ENCODE measurements around the gene THAP6. TPM values are rescaled to one million over a fixed set of nuclear protein-coding genes. Genes with fewer than 3 reads are reported as not detected.

THAP6 gene
- total RNA-seq, 1 donor from 2014 or later = 31.0 TPM

DNA sequence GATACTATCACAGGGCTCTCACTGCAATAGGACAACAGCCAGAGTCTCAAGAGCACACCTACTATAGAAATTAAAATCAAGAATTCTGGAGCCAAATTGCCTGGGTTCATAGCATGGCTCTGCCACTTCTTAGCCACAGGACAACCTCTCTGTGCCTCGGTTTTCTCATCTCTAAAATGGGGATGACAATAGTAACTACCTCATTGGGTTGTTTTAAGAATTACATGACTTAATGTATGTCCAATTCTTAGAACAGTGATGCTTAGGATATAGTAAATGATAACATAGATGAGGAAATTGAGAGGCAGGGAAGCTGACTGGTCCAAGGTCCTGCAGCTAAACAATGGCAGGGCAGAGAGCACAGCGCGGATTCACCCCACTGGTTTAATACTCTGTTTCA lies 30.6 kb downstream of the THAP6 start:
- TF ChIP-seq, protein P1, sequence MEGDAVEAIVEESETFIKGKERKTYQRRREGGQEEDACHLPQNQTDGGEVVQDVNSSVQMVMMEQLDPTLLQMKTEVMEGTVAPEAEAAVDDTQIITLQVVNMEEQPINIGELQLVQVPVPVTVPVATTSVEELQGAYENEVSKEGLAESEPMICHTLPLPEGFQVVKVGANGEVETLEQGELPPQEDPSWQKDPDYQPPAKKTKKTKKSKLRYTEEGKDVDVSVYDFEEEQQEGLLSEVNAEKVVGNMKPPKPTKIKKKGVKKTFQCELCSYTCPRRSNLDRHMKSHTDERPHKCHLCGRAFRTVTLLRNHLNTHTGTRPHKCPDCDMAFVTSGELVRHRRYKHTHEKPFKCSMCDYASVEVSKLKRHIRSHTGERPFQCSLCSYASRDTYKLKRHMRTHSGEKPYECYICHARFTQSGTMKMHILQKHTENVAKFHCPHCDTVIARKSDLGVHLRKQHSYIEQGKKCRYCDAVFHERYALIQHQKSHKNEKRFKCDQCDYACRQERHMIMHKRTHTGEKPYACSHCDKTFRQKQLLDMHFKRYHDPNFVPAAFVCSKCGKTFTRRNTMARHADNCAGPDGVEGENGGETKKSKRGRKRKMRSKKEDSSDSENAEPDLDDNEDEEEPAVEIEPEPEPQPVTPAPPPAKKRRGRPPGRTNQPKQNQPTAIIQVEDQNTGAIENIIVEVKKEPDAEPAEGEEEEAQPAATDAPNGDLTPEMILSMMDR (IDR thresholded peaks at IDR 0.05; ENCODE audit: partially characterized antibody, unreplicated experiment) = no peak
- Mint-ChIP-seq H3K27ac (ENCODE audit: unreplicated experiment) (no peak overlapping the region), H3K4me3 (ENCODE audit: unreplicated experiment) (no peak overlapping the region), H3K27me3 (ENCODE audit: unreplicated experiment) (no peaks in the 10 kb centered on the region), H3K36me3 (ENCODE audit: unreplicated experiment) (no peaks in the 10 kb centered on the region), H3K4me1 (ENCODE audit: low read depth, unreplicated experiment) (no peaks in the 10 kb centered on the region), H3K9me3 (ENCODE audit: unreplicated experiment) (no peaks in the 10 kb centered on the region)
- no peak for DNase-seq

DNA sequence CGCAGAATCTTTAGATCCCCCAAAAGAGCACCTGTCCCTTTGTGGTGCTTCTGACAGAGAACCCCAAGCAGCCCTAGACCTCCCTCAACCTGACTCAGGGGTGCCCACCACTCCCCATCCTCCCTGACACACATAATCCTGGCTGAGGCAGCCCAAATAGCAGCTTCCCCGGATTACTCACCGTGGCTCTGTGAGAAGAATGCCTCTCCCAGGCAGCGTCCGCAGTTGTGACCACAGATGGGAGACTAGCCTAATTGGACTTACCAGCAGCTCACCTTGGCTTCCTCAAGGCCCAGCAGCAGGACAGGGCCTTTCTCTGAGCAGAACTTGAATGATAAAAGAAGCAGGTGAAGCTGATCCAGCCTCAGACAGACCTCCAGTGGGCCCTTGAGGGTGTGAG lies 31.3 kb downstream of the THAP6 start:
- H3K4me3 Mint-ChIP-seq (ENCODE audit: unreplicated experiment) = no peak overlapping the region
- TF ChIP-seq, protein P1 (IDR thresholded peaks at IDR 0.05; ENCODE audit: partially characterized antibody, unreplicated experiment) = no peak
- H3K27ac Mint-ChIP-seq (ENCODE audit: unreplicated experiment) = no peak overlapping the region
- no peaks in the 10 kb centered on the region for H3K27me3 Mint-ChIP-seq (ENCODE audit: unreplicated experiment)
- H3K9me3 Mint-ChIP-seq (ENCODE audit: unreplicated experiment) = no peaks in the 10 kb centered on the region
- H3K4me1 Mint-ChIP-seq (ENCODE audit: low read depth, unreplicated experiment) = no peaks in the 10 kb centered on the region
- DNase-seq = no peak
- H3K36me3 Mint-ChIP-seq (ENCODE audit: unreplicated experiment) = no peaks in the 10 kb centered on the region

DNA sequence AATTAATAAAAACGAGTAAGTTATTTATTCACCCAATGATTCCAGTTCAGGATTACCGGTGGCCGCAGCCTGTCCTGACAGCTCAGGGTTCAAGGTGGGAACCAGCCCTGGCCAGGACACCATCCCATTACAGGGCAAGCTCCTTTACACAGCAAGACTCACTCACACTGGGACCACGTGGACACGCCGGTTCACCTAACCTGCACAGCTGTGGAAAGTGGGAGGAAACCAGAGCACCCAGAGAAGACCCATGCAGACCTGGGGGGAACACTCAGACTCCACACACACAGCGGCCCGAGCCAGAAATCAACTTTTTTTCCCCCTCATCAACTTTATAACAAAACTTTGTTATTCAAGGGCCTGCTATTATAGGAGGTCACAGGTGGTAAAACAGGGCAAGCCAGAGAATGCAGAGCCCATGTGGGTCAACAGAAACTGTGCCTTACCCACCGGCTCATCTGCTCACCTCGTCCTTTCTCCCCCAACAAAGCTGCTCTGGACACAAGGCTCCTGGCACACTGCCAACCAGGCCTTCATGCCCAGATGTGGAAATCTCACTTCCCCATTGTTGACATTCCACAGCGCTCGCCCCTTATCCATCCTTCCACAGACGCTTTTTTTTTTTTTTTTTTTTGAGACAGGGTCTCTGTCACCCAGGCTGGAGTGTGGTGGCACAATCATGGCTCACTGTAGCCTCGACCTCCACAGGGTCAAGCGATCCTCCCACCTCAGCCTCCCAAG lies 33.5 kb downstream of the THAP6 start:
- H3K27ac Mint-ChIP-seq (ENCODE audit: unreplicated experiment) = no peak overlapping the region
- TF ChIP-seq, protein P1 (IDR thresholded peaks at IDR 0.05; ENCODE audit: partially characterized antibody, unreplicated experiment) = no peak
- H3K4me3 Mint-ChIP-seq (ENCODE audit: unreplicated experiment) = no peak overlapping the region

DNA sequence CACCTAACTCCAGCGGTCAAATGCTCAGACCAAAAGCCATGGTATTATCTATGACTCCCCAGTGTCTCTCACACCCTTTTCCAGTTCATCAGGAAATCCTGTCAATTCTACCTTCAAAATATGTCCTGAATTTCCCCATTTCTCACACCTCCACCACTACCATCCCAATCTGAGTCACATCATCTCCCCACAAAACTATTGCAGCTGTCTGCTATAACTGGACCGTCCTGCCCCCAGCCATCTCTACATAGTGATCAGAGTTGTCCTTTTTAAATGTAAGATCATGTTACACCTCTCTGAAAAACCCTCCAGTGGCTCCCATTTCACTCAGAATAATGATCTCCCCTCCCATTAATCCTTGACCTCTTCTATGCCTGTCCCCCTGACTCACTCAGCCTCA lies 34.7 kb downstream of the THAP6 start:
- DNase-seq = no peak
- Mint-ChIP-seq H3K4me3 (ENCODE audit: unreplicated experiment) (no peak overlapping the region), H3K36me3 (ENCODE audit: unreplicated experiment) (no peaks in the 10 kb centered on the region), H3K27ac (ENCODE audit: unreplicated experiment) (no peak overlapping the region), H3K27me3 (ENCODE audit: unreplicated experiment) (no peaks in the 10 kb centered on the region), H3K9me3 (ENCODE audit: unreplicated experiment) (no peaks in the 10 kb centered on the region), H3K4me1 (ENCODE audit: low read depth, unreplicated experiment) (no peaks in the 10 kb centered on the region)
- TF ChIP-seq, protein P1 (IDR thresholded peaks at IDR 0.05; ENCODE audit: partially characterized antibody, unreplicated experiment) = no peak

More for the DNA sequence above, 33.5 kb downstream of the THAP6 start:
- Mint-ChIP-seq H3K36me3 (ENCODE audit: unreplicated experiment) (no peaks in the 10 kb centered on the region), H3K9me3 (ENCODE audit: unreplicated experiment) (no peaks in the 10 kb centered on the region), H3K4me1 (ENCODE audit: low read depth, unreplicated experiment) (no peaks in the 10 kb centered on the region), H3K27me3 (ENCODE audit: unreplicated experiment) (no peaks in the 10 kb centered on the region)
- DNase-seq = no peak

DNA sequence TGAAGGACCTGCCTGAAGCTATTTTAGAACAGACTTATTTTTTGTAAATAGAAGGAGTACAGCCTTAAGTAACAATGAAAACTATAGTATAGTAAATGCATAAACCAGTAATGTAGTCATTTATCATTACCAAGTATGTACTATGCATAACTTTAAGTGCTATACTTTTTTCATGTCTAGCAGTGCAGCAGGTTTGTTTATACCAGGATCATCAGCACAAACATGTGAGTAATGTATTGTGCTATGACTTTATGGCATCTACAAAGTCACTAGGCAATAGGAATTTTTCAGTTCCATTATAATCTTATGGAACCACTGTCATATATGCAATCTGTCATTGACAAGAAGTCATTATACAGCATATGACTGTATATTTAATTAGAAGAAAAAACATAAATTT lies 38.2 kb downstream of the THAP6 start:
- H3K27me3 Mint-ChIP-seq (ENCODE audit: unreplicated experiment) = no peaks in the 10 kb centered on the region
- H3K4me3 Mint-ChIP-seq (ENCODE audit: unreplicated experiment) = no peak overlapping the region
- H3K27ac Mint-ChIP-seq (ENCODE audit: unreplicated experiment) = no peak overlapping the region
- no peaks in the 10 kb centered on the region for H3K9me3 Mint-ChIP-seq (ENCODE audit: unreplicated experiment)
- no peak for DNase-seq
- H3K4me1 Mint-ChIP-seq (ENCODE audit: low read depth, unreplicated experiment) = no peaks in the 10 kb centered on the region
- H3K36me3 Mint-ChIP-seq (ENCODE audit: unreplicated experiment) = no peaks in the 10 kb centered on the region
- TF ChIP-seq, protein P1 (IDR thresholded peaks at IDR 0.05; ENCODE audit: partially characterized antibody, unreplicated experiment) = no peak
